HL-60 (cell line): ENCODE measurements around the gene MASP1.

Source experiments
- DNase-seq, 2 experiments: peaks; one replicate each; pipeline ENCODE4 v3.0.0-alpha.2; 2010 to 2020; ENCODE audit warnings: low read depth in 1 of 2, low spot score in 1 of 2
- H3K27ac ChIP-seq: fragments of 250-450 bp; sonication (Bioruptor Pico); replicated peaks from 2 replicates; pipeline ENCODE4 v1.5.1; 2020; ENCODE audit warnings: mild to moderate bottlenecking, moderate library complexity
- H3K27me3 ChIP-seq: fragments of 250-450 bp; sonication (Bioruptor Pico); 2 replicates; pipeline ENCODE4 v1.5.1; 2021; ENCODE audit warnings: mild to moderate bottlenecking, moderate library complexity; ENCODE audit not compliant: insufficient read depth, poor library complexity, severe bottlenecking
- H3K4me3 ChIP-seq: replicated peaks from 2 replicates; pipeline ENCODE4 v1.5.1; 2011; ENCODE audit warnings: mild to moderate bottlenecking, control low read depth, low read length; ENCODE audit not compliant: insufficient read depth
- GABPA ChIP-seq: IDR thresholded peaks from 2 replicates; pipeline ENCODE4 v1.6.1; 2012; ENCODE audit warnings: low read depth
- POLR2AphosphoS5 ChIP-seq: IDR thresholded peaks from 2 replicates; pipeline ENCODE4 v1.6.1; 2012; ENCODE audit warnings: low read depth
- SPI1 ChIP-seq: IDR thresholded peaks from 2 replicates; pipeline ENCODE4 v1.6.1; 2012; ENCODE audit warnings: low read depth, mild to moderate bottlenecking, borderline replicate concordance
- TF ChIP-seq, protein P1 (sequence below): IDR thresholded peaks from one replicate; pipeline ENCODE4 v1.5.1; 2011; ENCODE audit warnings: low read length, control low read depth, inconsistent platforms; ENCODE audit not compliant: insufficient read depth
- TF ChIP-seq, protein P2 (sequence below): IDR thresholded peaks from 2 replicates; pipeline ENCODE4 v1.6.1; 2012; ENCODE audit warnings: low read depth; ENCODE audit not compliant: insufficient replicate concordance

The MASP1 gene

DNA sequence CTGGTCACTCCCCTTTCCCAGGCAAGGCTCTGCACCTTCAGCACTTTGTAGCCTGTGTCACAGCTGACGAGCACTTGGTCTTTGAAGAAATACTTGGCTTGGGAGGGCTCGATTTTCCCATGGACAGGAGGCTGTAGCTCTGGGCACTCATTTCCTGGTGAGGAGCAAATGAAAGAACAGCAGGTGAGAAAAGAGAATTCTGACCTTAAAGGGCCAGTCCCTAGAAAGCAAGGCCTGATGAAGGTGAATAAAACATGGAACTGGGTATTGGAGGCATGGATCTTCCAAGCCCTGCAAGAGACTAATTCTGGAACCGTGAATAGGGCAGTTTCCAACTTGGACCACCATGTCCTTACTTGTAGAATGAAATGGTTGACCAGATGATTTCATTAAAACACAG is 39.9 kb downstream of the MASP1 start:
- DNase-seq, result no peak
- H3K4me3 ChIP-seq, result no peak overlapping the region
- no peaks in the 10 kb centered on the region for H3K27me3 ChIP-seq
- TF ChIP-seq SPI1 (no peak), GABPA (no peak), POLR2AphosphoS5 (no peak)
- TF ChIP-seq, protein P1, sequence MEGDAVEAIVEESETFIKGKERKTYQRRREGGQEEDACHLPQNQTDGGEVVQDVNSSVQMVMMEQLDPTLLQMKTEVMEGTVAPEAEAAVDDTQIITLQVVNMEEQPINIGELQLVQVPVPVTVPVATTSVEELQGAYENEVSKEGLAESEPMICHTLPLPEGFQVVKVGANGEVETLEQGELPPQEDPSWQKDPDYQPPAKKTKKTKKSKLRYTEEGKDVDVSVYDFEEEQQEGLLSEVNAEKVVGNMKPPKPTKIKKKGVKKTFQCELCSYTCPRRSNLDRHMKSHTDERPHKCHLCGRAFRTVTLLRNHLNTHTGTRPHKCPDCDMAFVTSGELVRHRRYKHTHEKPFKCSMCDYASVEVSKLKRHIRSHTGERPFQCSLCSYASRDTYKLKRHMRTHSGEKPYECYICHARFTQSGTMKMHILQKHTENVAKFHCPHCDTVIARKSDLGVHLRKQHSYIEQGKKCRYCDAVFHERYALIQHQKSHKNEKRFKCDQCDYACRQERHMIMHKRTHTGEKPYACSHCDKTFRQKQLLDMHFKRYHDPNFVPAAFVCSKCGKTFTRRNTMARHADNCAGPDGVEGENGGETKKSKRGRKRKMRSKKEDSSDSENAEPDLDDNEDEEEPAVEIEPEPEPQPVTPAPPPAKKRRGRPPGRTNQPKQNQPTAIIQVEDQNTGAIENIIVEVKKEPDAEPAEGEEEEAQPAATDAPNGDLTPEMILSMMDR, result no peak
- TF ChIP-seq, protein P2, sequence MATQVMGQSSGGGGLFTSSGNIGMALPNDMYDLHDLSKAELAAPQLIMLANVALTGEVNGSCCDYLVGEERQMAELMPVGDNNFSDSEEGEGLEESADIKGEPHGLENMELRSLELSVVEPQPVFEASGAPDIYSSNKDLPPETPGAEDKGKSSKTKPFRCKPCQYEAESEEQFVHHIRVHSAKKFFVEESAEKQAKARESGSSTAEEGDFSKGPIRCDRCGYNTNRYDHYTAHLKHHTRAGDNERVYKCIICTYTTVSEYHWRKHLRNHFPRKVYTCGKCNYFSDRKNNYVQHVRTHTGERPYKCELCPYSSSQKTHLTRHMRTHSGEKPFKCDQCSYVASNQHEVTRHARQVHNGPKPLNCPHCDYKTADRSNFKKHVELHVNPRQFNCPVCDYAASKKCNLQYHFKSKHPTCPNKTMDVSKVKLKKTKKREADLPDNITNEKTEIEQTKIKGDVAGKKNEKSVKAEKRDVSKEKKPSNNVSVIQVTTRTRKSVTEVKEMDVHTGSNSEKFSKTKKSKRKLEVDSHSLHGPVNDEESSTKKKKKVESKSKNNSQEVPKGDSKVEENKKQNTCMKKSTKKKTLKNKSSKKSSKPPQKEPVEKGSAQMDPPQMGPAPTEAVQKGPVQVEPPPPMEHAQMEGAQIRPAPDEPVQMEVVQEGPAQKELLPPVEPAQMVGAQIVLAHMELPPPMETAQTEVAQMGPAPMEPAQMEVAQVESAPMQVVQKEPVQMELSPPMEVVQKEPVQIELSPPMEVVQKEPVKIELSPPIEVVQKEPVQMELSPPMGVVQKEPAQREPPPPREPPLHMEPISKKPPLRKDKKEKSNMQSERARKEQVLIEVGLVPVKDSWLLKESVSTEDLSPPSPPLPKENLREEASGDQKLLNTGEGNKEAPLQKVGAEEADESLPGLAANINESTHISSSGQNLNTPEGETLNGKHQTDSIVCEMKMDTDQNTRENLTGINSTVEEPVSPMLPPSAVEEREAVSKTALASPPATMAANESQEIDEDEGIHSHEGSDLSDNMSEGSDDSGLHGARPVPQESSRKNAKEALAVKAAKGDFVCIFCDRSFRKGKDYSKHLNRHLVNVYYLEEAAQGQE, result no peak
- H3K27ac ChIP-seq, result no peak overlapping the region

- no peak for DNase-seq
- H3K27me3 ChIP-seq, result no peaks in the 10 kb centered on the region
- H3K4me3 ChIP-seq, result no peak overlapping the region
- H3K27ac ChIP-seq, result no peak overlapping the region
- TF ChIP-seq SPI1 (no peak), POLR2AphosphoS5 (no peak), GABPA (no peak)
- TF ChIP-seq, protein P2, result no peak
- TF ChIP-seq, protein P1, result no peak
Measured at GRCh38 chr3:187247398-187247797, 44.1 kb downstream of the MASP1 start.

DNA sequence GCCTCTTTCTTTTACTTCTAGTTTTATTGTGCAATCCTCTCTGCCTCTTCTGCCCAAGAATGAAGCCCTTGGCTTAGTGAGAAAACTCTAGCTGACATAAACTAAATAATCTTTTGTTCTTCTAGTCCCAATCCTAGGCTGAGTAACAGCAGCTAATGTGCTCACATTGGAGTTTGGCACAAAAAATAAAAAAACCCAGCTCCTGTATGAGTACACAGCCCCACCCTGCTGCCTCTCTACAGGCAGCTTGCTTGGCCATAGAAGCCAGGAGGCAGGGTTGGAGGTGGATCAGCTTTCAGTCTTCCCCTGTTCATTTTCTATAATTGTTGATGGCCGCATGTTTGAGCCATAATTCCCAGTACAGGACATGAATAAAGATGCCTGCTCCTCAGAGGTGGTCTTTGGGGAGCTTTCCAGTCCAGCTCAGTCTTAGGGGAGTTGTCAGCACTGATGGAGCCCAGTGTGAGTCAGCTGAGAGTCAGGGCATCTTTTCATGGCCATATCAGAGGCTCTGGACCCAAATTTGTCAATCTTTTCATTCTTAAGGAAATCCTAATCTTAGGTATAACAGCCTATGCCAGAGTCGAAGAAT is 47.5 kb downstream of the MASP1 start:
- Histone ChIP-seq H3K27me3 (no peaks in the 10 kb centered on the region), H3K4me3 (no peak overlapping the region), H3K27ac (no peak overlapping the region)
- TF ChIP-seq SPI1 (no peak), GABPA (no peak), POLR2AphosphoS5 (no peak)
- TF ChIP-seq, protein P1, result no peak
- TF ChIP-seq, protein P2, result no peak
- DNase-seq, result no peak
